H1 (cell line): ENCODE results near the gene PRTG. TPM values are rescaled to one million over a fixed set of nuclear protein-coding genes. Genes with fewer than 3 reads are reported as not detected.

ENCODE experiments used
- EZH2 ChIP-seq: fragments of 200-600 bp; sonication (generic); IDR thresholded peaks from 2 replicates; pipeline ENCODE4 v1.7.1; 2012; ENCODE audit warnings: low read depth, mild to moderate bottlenecking, moderate library complexity, low read length, inconsistent platforms; ENCODE audit not compliant: severe bottlenecking
- GABPA ChIP-seq: IDR thresholded peaks from 2 replicates; pipeline ENCODE4 v1.6.1; 2011; ENCODE audit warnings: mild to moderate bottlenecking, low read length, moderate library complexity, borderline replicate concordance; ENCODE audit not compliant: insufficient read depth
- HDAC6 ChIP-seq: IDR thresholded peaks from one replicate; pipeline ENCODE4 v1.7.1; 2012; ENCODE audit warnings: low read depth, mild to moderate bottlenecking, inconsistent platforms, low read length, moderate library complexity
- KDM5A ChIP-seq: fragments of 200-600 bp; IDR thresholded peaks from 2 replicates; pipeline ENCODE4 v1.7.1; 2012; ENCODE audit warnings: mild to moderate bottlenecking, low read length, inconsistent platforms, mixed read lengths
- MAFK ChIP-seq: IDR thresholded peaks from 2 replicates; pipeline ENCODE4 v1.6.1; 2012; ENCODE audit warnings: low read depth, mild to moderate bottlenecking, improper control_type of control experiment, low read length
- SP4 ChIP-seq: IDR thresholded peaks from 2 replicates; pipeline ENCODE4 v1.6.1; 2012; ENCODE audit warnings: low read length, inconsistent platforms
- polyA plus RNA-seq, 7 experiments: library from polyadenylated mRNA; depleted of rRNA in 3 of 7; stranded (reverse) in 5 of 7; unstranded in 2 of 7; fragments of >200 nt in 5 of 7; fragments of 200-250 nt in 2 of 7; gene quantifications; 1 replicate in 5 of 7; 2 replicates in 1 of 7; 4 replicates in 1 of 7; pipeline versions ENCODE4 v1.2.1 to v1.2.3, GENCODE V29; 2011 to 2013; ENCODE audit warnings: missing spikeins in 2 of 7, mixed read lengths in 2 of 7
- total RNA-seq: library from RNA; stranded (reverse); fragmentation: NEBNext Ultra II Directional; extraction: Animal tissue kit (Norgen Biotek cat#: 25700); gene quantifications from 2 replicates; pipeline ENCODE4 v1.2.1, GENCODE V29; 2021

The PRTG gene
- total and polyA plus RNA-seq, 2 of the 8 experiments (the other 6 are each of a cell fraction or from before 2014, with no cell fraction given), result 3.1 to 3.2 TPM

DNA sequence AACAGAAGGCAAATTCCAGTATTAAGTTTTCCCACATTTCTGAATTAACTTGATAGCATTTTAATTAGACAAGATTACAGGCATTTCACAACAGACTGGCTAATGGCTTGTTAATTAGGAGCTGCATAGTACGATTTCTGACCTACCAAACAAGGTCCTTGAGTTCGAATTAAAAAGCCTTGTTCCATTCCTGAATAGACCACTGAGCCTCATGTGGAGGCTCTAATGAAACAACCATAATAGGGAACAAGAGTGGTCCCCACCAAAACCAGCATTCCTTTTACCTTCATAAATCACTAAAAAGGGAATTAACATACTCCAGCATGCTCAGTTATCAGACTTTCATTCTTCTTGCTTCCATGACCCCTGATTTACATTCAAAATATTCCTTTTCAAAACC, 66.4 kb downstream of the PRTG start (continued):
- no peak for TF ChIP-seq HDAC6
- TF ChIP-seq MAFK, result no peak
- TF ChIP-seq SP4, result no peak
- TF ChIP-seq KDM5A, result no peak
- no peak for TF ChIP-seq EZH2
- TF ChIP-seq GABPA, result no peak
